A673 (cell line): Measurements from ENCODE around the gene TERT.

Source experiments
- CTCF ChIP-seq: fragments of 300-800, 200-600 bp; sonication (generic); conservative IDR thresholded peaks from 2 replicates; pipeline ENCODE4 v1.5.1; 2017; ENCODE audit warnings: low read depth, mild to moderate bottlenecking, antibody characterized with exemption, low read length, moderate library complexity, mixed read lengths
- EZH2 ChIP-seq: fragments of 200-600 bp; sonication (generic); IDR thresholded peaks from 2 replicates; pipeline ENCODE4 v1.6.1; 2017; ENCODE audit warnings: borderline replicate concordance, low read depth, mild to moderate bottlenecking, mixed read lengths, antibody characterized with exemption, low read length; ENCODE audit not compliant: poor library complexity, severe bottlenecking

- TF ChIP-seq CTCF (no peak), EZH2 (no peak)
Observed at GRCh38 chr5:1219098-1219767, 75.6 kb downstream of the TERT start.
